ENCODE results near the gene SGMS1.

GRCh38 chr10:50596456-50596855 is 27.3 kb downstream of the SGMS1 start:
- TF ChIP-seq POLR2A (IDR thresholded peaks at IDR 0.05; ENCODE audit: low read depth, low read length) = no peak
- TF ChIP-seq TAF1 (IDR thresholded peaks at IDR 0.05; ENCODE audit: borderline replicate concordance, low read depth, low read length) = no peak
- TF ChIP-seq POLR2AphosphoS5 (IDR thresholded peaks at IDR 0.05; ENCODE audit: low read depth, low read length) = no peak
